ENCODE measurements around the gene ATAD3A. TPM values are rescaled to one million over a fixed set of nuclear protein-coding genes. Genes with fewer than 3 reads are reported as not detected.
"Not testable (repeated sequence)": the region's sequence is repeated elsewhere in the genome, so short reads cannot be mapped to it uniquely, and the experiment has no call there.

The ATAD3A gene
- total and polyA plus RNA-seq, 2 of the 4 experiments (the other 2 are of a cell fraction), result 27.2 to 34.0 TPM

DNA sequence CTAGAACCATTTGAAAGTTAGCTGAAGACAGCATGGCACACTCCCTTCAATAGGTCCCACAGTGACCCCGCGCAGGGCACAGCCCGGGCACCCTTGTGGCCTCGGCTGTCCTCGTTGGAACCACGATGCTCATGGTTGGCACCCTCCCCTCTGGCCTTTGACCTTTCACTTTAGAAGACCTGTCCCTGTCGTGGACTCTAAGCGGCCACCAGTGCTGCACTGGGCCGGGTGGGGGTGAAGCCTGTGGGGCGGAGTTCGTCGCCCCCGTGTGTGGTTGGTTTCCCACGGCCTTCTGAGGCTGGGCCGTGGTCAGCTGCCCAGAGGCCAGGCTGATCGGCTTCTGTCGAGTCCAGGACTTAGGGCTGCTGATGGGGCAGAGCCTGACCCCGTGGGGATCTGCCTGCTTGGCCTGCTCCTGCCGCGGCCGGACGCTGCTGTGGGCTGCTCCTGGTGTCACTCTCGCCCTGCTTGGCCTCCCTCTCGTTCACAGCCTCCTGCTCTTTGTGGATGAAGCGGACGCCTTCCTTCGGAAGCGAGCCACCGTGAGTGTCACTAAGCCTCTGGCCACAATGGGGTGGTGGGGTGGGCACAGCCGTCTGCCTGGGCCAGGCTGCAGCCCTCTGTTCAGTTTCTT is 12.9 kb downstream of the ATAD3A start:
- POLR2A ChIA-PET (ENCODE audit: unreplicated experiment); dilution Hi-C loops (cut with HindIII; ENCODE audit: low sequenced_read_pairs, unreplicated experiment); H3K4me3 ChIP-seq (ENCODE audit: insufficient read depth, low read depth, low read length): not testable (repeated sequence)

DNA sequence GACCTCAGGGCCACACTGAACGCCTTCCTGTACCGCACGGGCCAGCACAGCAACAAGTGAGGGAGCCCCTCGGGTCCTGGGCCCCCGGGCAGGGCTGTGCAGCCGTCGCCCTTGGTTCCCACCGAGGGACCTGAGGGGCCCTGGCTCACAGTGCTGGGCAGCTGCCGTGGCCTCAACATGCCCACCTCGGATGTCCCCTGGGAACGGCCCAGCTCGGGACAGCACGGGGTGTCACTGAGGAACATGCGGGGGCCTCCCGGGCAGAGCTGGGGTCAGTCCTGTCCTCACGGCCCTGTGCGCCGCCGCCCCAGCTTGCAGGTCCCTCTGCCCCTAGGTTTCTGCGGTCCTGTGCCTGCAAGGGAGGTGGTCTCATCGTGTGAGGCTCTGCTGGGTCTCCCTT is 14.5 kb downstream of the ATAD3A start:
- H3K23ac ChIP-seq (ENCODE audit: low read depth, low read length); H2BK20ac ChIP-seq (ENCODE audit: low read depth, low read length); H2AK9ac ChIP-seq (replicated peaks; ENCODE audit: low read depth, low read length, poor library complexity); H4K8ac ChIP-seq (ENCODE audit: low read depth in 2 of 2, low read length in 2 of 2); H3K79me1 ChIP-seq (ENCODE audit: low read depth in 1 of 2, low read length in 2 of 2); intact Hi-C loops (cut with micrococcal nuclease); H2BK15ac ChIP-seq (ENCODE audit: low read depth, low read length); H3K4me1 ChIP-seq (ENCODE audit: control insufficient read depth, insufficient read depth, low read length); CTCF ChIA-PET; H3K27ac ChIP-seq (ENCODE audit: insufficient read depth, low read length); H3K4me2 ChIP-seq (ENCODE audit: low read depth, low read length); H3K9ac ChIP-seq (ENCODE audit: low read depth, low read length); H4K20me1 ChIP-seq (ENCODE audit: insufficient read depth, low read length); dilution Hi-C loops (cut with HindIII; ENCODE audit: low sequenced_read_pairs, unreplicated experiment); H3K9me3 ChIP-seq (ENCODE audit: control insufficient read depth, insufficient read depth, low read length); H2AFZ ChIP-seq (replicated peaks; ENCODE audit: low read length, poor library complexity); ATAC-seq (ENCODE audit: low read depth); H2BK120ac ChIP-seq (ENCODE audit: low read depth, low read length); H3K56ac ChIP-seq (ENCODE audit: extremely low read depth, insufficient read depth, low read length); H3K4me3 ChIP-seq (ENCODE audit: insufficient read depth, low read depth, low read length); DNase-seq; H3K14ac ChIP-seq (replicated peaks; ENCODE audit: low read depth, low read length); H3K27me3 ChIP-seq (ENCODE audit: control insufficient read depth, insufficient read depth, low read length); H2BK5ac ChIP-seq (ENCODE audit: low read depth, low read length, poor library complexity, severe bottlenecking); H3K4ac ChIP-seq (ENCODE audit: low read depth, low read length); H4K5ac ChIP-seq (ENCODE audit: low read depth, low read length); in situ Hi-C loops (cut with MboI; ENCODE audit: low sequenced_read_pairs); H3K9me1 ChIP-seq (ENCODE audit: insufficient read depth, low read length); H3K18ac ChIP-seq (ENCODE audit: low read depth, low read length); H2AK5ac ChIP-seq (ENCODE audit: low read depth, low read length); H4K91ac ChIP-seq (ENCODE audit: insufficient read depth, low read depth, low read length); BruUV-seq (replicated peaks); POLR2A ChIA-PET (ENCODE audit: unreplicated experiment): not testable (repeated sequence)
- peaks cover 41% of the 10 kb centered on the region for H3K36me3 ChIP-seq (ENCODE audit: control insufficient read depth, insufficient read depth, low read length)
- no CpG with 5 or more reads among the region's 21 CpGs for WGBS, 2 experiments (ENCODE audit: extremely low coverage in 2 of 2, insufficient read length in 1 of 2)

More for the DNA sequence above, 12.9 kb downstream of the ATAD3A start:
- BruUV-seq (replicated peaks); H3K4ac ChIP-seq (ENCODE audit: low read depth, low read length); in situ Hi-C loops (cut with MboI; ENCODE audit: low sequenced_read_pairs); H3K14ac ChIP-seq (replicated peaks; ENCODE audit: low read depth, low read length); DNase-seq; H3K4me1 ChIP-seq (ENCODE audit: control insufficient read depth, insufficient read depth, low read length); H3K27me3 ChIP-seq (ENCODE audit: control insufficient read depth, insufficient read depth, low read length); H2AK5ac ChIP-seq (ENCODE audit: low read depth, low read length); H4K20me1 ChIP-seq (ENCODE audit: insufficient read depth, low read length); H3K79me1 ChIP-seq (ENCODE audit: low read depth in 1 of 2, low read length in 2 of 2); H4K5ac ChIP-seq (ENCODE audit: low read depth, low read length); intact Hi-C loops (cut with micrococcal nuclease); H3K18ac ChIP-seq (ENCODE audit: low read depth, low read length); H3K23ac ChIP-seq (ENCODE audit: low read depth, low read length); H2AK9ac ChIP-seq (replicated peaks; ENCODE audit: low read depth, low read length, poor library complexity); H3K27ac ChIP-seq (ENCODE audit: insufficient read depth, low read length); H4K8ac ChIP-seq (ENCODE audit: low read depth in 2 of 2, low read length in 2 of 2); H4K91ac ChIP-seq (ENCODE audit: insufficient read depth, low read depth, low read length); H2BK20ac ChIP-seq (ENCODE audit: low read depth, low read length); H3K9me3 ChIP-seq (ENCODE audit: control insufficient read depth, insufficient read depth, low read length); H2BK120ac ChIP-seq (ENCODE audit: low read depth, low read length); H2BK15ac ChIP-seq (ENCODE audit: low read depth, low read length); H3K9me1 ChIP-seq (ENCODE audit: insufficient read depth, low read length); CTCF ChIA-PET; H2BK5ac ChIP-seq (ENCODE audit: low read depth, low read length, poor library complexity, severe bottlenecking); H3K9ac ChIP-seq (ENCODE audit: low read depth, low read length); H3K4me2 ChIP-seq (ENCODE audit: low read depth, low read length); H3K56ac ChIP-seq (ENCODE audit: extremely low read depth, insufficient read depth, low read length); H2AFZ ChIP-seq (replicated peaks; ENCODE audit: low read length, poor library complexity); ATAC-seq (ENCODE audit: low read depth): not testable (repeated sequence)
- H3K36me3 ChIP-seq (ENCODE audit: control insufficient read depth, insufficient read depth, low read length), result peaks cover 41% of the 10 kb centered on the region
- WGBS, 2 experiments (ENCODE audit: extremely low coverage in 2 of 2, insufficient read length in 1 of 2), result 100% methylated on average over 5 of the region's 30 CpGs; no CpG with 5 or more reads in 1 of the 2 experiments

Measured in IMR-90 (cell line).